Smooth muscle cell (in vitro differentiated cells): Measurements from ENCODE around the gene OR4C46. TPM values are rescaled to one million over a fixed set of nuclear protein-coding genes. Genes with fewer than 3 reads are reported as not detected.
"Not testable (repeated sequence)": the region's sequence is repeated elsewhere in the genome, so short reads cannot be mapped to it uniquely, and the experiment has no call there.

ENCODE experiments used
- DNase-seq: peaks from one replicate; lab custom pipeline; 2025; ENCODE audit not compliant: unreplicated experiment; lab: John Stamatoyannopoulos, UW
- H2AFZ ChIP-seq: fragments of 200-600 bp; sonication (generic); 2 replicates; pipeline ENCODE4 v1.6.0; 2016; ENCODE audit warnings: antibody characterized with exemption, low read depth, mild to moderate bottlenecking
- H3F3A ChIP-seq: fragments of 200-600 bp; sonication (generic); 2 replicates; pipeline ENCODE4 v1.6.0; 2017; ENCODE audit warnings: antibody characterized with exemption, low read depth
- H3K27ac ChIP-seq: fragments of 200-600 bp; sonication (generic); 2 replicates; pipeline ENCODE4 v1.5.1; 2016; ENCODE audit warnings: low read depth, mild to moderate bottlenecking
- H3K27me3 ChIP-seq: fragments of 200-600 bp; sonication (generic); 2 replicates; pipeline ENCODE4 v1.6.1; 2016; ENCODE audit warnings: low read depth, mild to moderate bottlenecking
- H3K36me3 ChIP-seq: fragments of 200-600 bp; sonication (generic); 2 replicates; pipeline ENCODE4 v1.5.1; 2016; ENCODE audit warnings: low read depth
- H3K4me1 ChIP-seq: fragments of 200-600 bp; sonication (generic); 2 replicates; pipeline ENCODE4 v1.5.1; 2016; ENCODE audit warnings: low read depth
- H3K4me2 ChIP-seq: fragments of 200-600 bp; sonication (generic); 2 replicates; pipeline ENCODE4 v1.6.0; 2016; ENCODE audit warnings: mild to moderate bottlenecking
- H3K4me3 ChIP-seq: fragments of 200-600 bp; sonication (generic); 2 replicates; pipeline ENCODE4 v1.5.1; 2016; ENCODE audit warnings: mild to moderate bottlenecking
- H3K79me2 ChIP-seq: fragments of 200-600 bp; sonication (generic); 2 replicates; pipeline ENCODE4 v1.6.0; 2016; ENCODE audit warnings: low read depth, mild to moderate bottlenecking
- H3K9ac ChIP-seq: fragments of 200-600 bp; sonication (generic); 2 replicates; pipeline ENCODE4 v1.6.0; 2016; ENCODE audit warnings: low read depth
- H3K9me3 ChIP-seq: fragments of 200-600 bp; sonication (generic); replicated peaks from 2 replicates; pipeline ENCODE4 v1.5.1; 2016; ENCODE audit warnings: low read depth
- H4K20me1 ChIP-seq: fragments of 200-600 bp; sonication (generic); 2 replicates; pipeline ENCODE4 v1.6.0; 2016; ENCODE audit warnings: low read depth
- CTCF ChIP-seq: fragments of 200-600 bp; sonication (generic); IDR thresholded peaks from 2 replicates; pipeline ENCODE4 v1.5.1; 2017; ENCODE audit warnings: borderline replicate concordance, mild to moderate bottlenecking, antibody characterized with exemption; ENCODE audit not compliant: insufficient read depth, poor library complexity, severe bottlenecking
- WGBS: methylation state at CpG from one replicate; pipeline ENCODE4 v1.1.7; 2016; ENCODE audit warnings: low lambda C conversion rate; 5-methylcytosine and 5-hydroxymethylcytosine counted together
- polyA plus RNA-seq: library from polyadenylated mRNA; unstranded; fragments of >200 nt; fragmentation: Nextera tagmentation; extraction: Ambion mirVana; gene quantifications from 2 replicates; pipeline ENCODE4 v1.2.1, GENCODE V29; 2016
- total RNA-seq: library from RNA; depleted of rRNA; stranded (reverse); fragments of >200 nt; gene quantifications from 2 replicates; pipeline ENCODE4 v1.2.3, GENCODE V29; 2014

OR4C46 gene
- total RNA-seq (not detected in 2 replicates), polyA plus RNA-seq (not detected in 2 replicates)

- WGBS, result 60% methylated on average over 1 of the region's 1 CpG
- H3K36me3 ChIP-seq, result no peaks in the 10 kb centered on the region
Observed at GRCh38 chr11:54603898-54604297, at the start of gene OR4C46. Gene OR4C46 (minus strand): TSS chr11:54603998. CDS start chr11:54603998, 0 bp downstream.

DNA sequence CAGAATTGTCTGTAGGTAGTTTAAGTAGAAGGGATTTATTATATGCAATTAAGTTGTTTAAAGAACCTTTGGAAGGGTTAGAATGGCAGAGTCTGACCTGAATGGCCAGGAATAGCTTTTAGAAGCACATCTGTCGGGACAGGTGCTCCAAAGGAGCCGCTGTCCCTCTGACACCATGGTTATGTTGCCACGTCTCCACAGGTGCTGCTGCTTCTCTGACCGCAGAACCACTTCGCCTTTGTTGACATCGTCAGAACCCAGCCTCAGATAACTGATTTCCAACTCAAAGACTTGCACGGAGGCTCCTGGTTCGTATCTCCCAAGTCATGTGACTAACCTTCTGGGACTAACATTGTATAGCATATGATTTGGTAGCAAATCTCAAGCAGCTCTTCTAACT, 41.8 kb upstream of the OR4C46 start:
- not testable (repeated sequence) for H3F3A ChIP-seq, H3K4me1 ChIP-seq, H3K79me2 ChIP-seq, H3K4me2 ChIP-seq, H3K9ac ChIP-seq, H3K9me3 ChIP-seq, H4K20me1 ChIP-seq, H2AFZ ChIP-seq, H3K27ac ChIP-seq, DNase-seq, H3K36me3 ChIP-seq, H3K27me3 ChIP-seq, H3K4me3 ChIP-seq
- WGBS, result 67% methylated on average over 8 of the region's 8 CpGs

More at GRCh38 chr11:54603898-54604297, at the start of gene OR4C46:
- Histone ChIP-seq H3K27me3 (no peaks in the 10 kb centered on the region), H3K4me2 (no peak within 1 kb of the TSS), H3K79me2 (no peaks in the 10 kb centered on the region), H2AFZ (no peak within 1 kb of the TSS), H3K9ac (no peak within 1 kb of the TSS), H3K27ac (no peak within 1 kb of the TSS), H3K4me1 (no peaks in the 10 kb centered on the region), H3K4me3 (no peak within 1 kb of the TSS), H3F3A (no peaks in the 10 kb centered on the region), H4K20me1 (no peaks in the 10 kb centered on the region), H3K9me3 (peaks cover 3% of the 10 kb centered on the region)
- no peak for DNase-seq
- TF ChIP-seq CTCF, result no peak

DNA sequence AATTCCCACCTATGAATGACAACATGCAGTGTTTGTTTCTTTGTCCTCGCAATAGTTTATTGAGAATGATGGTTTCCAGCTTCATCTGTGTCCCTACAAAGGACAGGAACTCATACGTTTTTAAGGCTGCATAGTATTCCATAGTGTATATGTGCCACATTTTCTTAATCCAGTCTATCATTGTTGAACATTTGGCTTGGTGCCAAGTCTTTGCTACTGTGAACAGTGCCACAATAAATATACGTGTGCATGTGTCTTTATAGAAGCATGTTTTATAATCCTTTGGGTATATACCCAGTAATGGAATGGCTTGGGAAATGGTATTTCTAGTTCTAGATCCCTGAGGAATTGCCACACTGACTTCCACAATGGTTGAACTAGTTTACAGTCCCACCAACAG, 42.4 kb downstream of the OR4C46 start:
- not testable (repeated sequence) for H3K9me3 ChIP-seq, H3K4me2 ChIP-seq, H3K9ac ChIP-seq, H3K27ac ChIP-seq, H4K20me1 ChIP-seq, DNase-seq, H3K4me1 ChIP-seq, H3F3A ChIP-seq, H2AFZ ChIP-seq, H3K4me3 ChIP-seq, H3K79me2 ChIP-seq, H3K27me3 ChIP-seq, H3K36me3 ChIP-seq
- 63% methylated on average over 3 of the region's 3 CpGs for WGBS

DNA sequence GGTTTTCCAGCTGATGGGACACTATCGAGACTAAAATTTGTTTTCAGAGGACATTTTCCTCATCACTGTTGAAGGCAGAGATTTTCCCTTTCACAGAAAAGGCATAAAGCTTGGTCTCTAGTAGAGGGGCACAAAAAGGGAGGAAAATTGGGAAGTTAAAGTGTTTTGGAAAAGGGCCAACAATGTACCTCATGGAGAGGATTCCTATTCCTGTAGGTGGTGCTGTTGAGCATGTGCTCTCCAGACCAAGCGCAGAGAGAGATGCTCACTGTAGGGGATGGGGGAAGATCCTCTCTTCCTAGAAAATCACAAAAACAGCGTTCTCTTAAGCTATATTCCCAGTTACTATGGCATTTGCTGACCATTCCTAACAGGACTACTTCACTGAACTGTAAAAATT, 44.9 kb downstream of the OR4C46 start:
- H3K9me3 ChIP-seq, result peaks cover 3% of the 10 kb centered on the region
- H3F3A ChIP-seq, result no peaks in the 10 kb centered on the region
- no peaks in the 10 kb centered on the region for H4K20me1 ChIP-seq
- no peak for DNase-seq
- H3K4me2 ChIP-seq, result no peak overlapping the region
- no peak overlapping the region for H3K27ac ChIP-seq
- H3K36me3 ChIP-seq, result no peaks in the 10 kb centered on the region
- WGBS, result 53% methylated on average over 3 of the region's 3 CpGs
- no peaks in the 10 kb centered on the region for H3K79me2 ChIP-seq
- H2AFZ ChIP-seq, result no peak overlapping the region
- H3K27me3 ChIP-seq, result no peaks in the 10 kb centered on the region
- H3K9ac ChIP-seq, result no peak overlapping the region
- H3K4me1 ChIP-seq, result no peaks in the 10 kb centered on the region
- no peak overlapping the region for H3K4me3 ChIP-seq
- no peak for TF ChIP-seq CTCF

DNA sequence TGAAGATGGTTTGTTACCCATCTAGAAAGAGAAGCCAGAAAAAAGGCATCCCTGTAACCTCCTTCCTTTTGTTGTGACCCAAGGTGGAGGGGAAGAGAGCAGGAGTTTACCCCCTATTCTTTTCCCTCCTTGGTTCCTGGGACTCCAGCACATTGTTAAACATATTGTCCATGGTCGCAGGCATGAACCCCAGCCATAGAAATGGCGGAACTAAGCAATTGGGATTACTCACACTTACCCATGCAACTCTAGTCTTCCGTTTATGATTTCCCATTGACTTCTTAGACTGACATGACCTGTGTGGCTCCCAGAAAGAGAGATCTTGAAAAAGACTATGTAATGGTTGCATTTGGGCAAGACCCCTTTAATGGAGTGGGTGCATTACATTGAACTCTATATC, 45.4 kb downstream of the OR4C46 start:
- Histone ChIP-seq H2AFZ (no peak overlapping the region), H3K27ac (no peak overlapping the region), H4K20me1 (no peaks in the 10 kb centered on the region), H3K4me2 (no peak overlapping the region), H3K9ac (no peak overlapping the region), H3K4me1 (no peaks in the 10 kb centered on the region), H3K79me2 (no peaks in the 10 kb centered on the region), H3K9me3 (peaks cover 3% of the 10 kb centered on the region), H3K36me3 (no peaks in the 10 kb centered on the region), H3K27me3 (no peaks in the 10 kb centered on the region), H3F3A (no peaks in the 10 kb centered on the region), H3K4me3 (no peak overlapping the region)
- no peak for DNase-seq
- TF ChIP-seq CTCF, result no peak
- WGBS, result 66% methylated on average over 3 of the region's 3 CpGs
